ENCODE results near the gene C5orf47. TPM values are rescaled to one million over a fixed set of nuclear protein-coding genes. Genes with fewer than 3 reads are reported as not detected.

Gene C5orf47
- total RNA-seq (not detected), polyA plus RNA-seq (not detected)

- no peak within 1 kb of the TSS for H3K27ac ChIP-seq
- no peaks in the 10 kb centered on the region for H3K4me1 ChIP-seq
- TF ChIP-seq EP300 (IDR thresholded peaks at IDR 0.05) = no peak
- TF ChIP-seq POLR2AphosphoS5 (IDR thresholded peaks at IDR 0.05) = no peak
- TF ChIP-seq CTCF (IDR thresholded peaks at IDR 0.05) = no peak
- no peak for TF ChIP-seq POLR2A (IDR thresholded peaks at IDR 0.05)
- H3K9me3 ChIP-seq = no peaks in the 10 kb centered on the region
- 95 to 96% methylated on average over 51 of the region's 51 CpGs for WGBS, 2 donors
- no peaks in the 10 kb centered on the region for H3K36me3 ChIP-seq
- DNase-seq = no peak
- intact Hi-C loops (cut with DNase I) = no loop called here
- H3K27me3 ChIP-seq = no peaks in the 10 kb centered on the region
- no peak within 1 kb of the TSS for H3K4me3 ChIP-seq
Measured at GRCh38 chr5:173988554-173989431, at the start of gene C5orf47. TSS of gene C5orf47 (plus strand) at chr5:173989170. CDS start at chr5:173989264, 94 bp downstream.

GRCh38 chr5:173940269-173940668 lies 48.7 kb upstream of the C5orf47 start:
- no peak for DNase-seq
- TF ChIP-seq EP300 (IDR thresholded peaks at IDR 0.05) = no peak
- intact Hi-C loops (cut with DNase I) = no loop called here
- H3K27ac ChIP-seq = no peak overlapping the region
- H3K27me3 ChIP-seq = no peaks in the 10 kb centered on the region
- WGBS, 2 donors = 89 to 91% methylated on average over 2 of the region's 2 CpGs
- H3K4me1 ChIP-seq = peaks cover 0 to 28% (median 19%) of the 10 kb centered on the region in 4 donors
- no peak overlapping the region for H3K4me3 ChIP-seq
- no peaks in the 10 kb centered on the region for H3K9me3 ChIP-seq
- H3K36me3 ChIP-seq = peaks cover 0 to 7% (median 0%) of the 10 kb centered on the region in 4 donors

GRCh38 chr5:173941102-173941501 lies 47.9 kb upstream of the C5orf47 start:
- 91 to 97% methylated on average over 2 of the region's 2 CpGs for WGBS, 2 donors
- H3K36me3 ChIP-seq = peaks cover 0 to 16% (median 0%) of the 10 kb centered on the region in 4 donors
- TF ChIP-seq POLR2AphosphoS5 (IDR thresholded peaks at IDR 0.05) (no peak), CTCF (IDR thresholded peaks at IDR 0.05) (no peak)
- no peaks in the 10 kb centered on the region for H3K27me3 ChIP-seq
- intact Hi-C loops (cut with DNase I) = no loop called here
- no peak overlapping the region for H3K27ac ChIP-seq
- H3K4me1 ChIP-seq = peaks cover 0 to 28% (median 19%) of the 10 kb centered on the region in 4 donors
- DNase-seq = no peak
- no peak overlapping the region for H3K4me3 ChIP-seq
- H3K9me3 ChIP-seq = no peaks in the 10 kb centered on the region

GRCh38 chr5:173941758-173942401 lies 47.1 kb upstream of the C5orf47 start:
- no peak for DNase-seq
- H3K4me3 ChIP-seq = no peak overlapping the region
- 80 to 91% methylated on average over 9 of the region's 9 CpGs for WGBS, 2 donors
- H3K27ac ChIP-seq = no peak overlapping the region
- peaks cover 0 to 24% (median 0%) of the 10 kb centered on the region in 4 donors for H3K36me3 ChIP-seq
- H3K9me3 ChIP-seq = no peaks in the 10 kb centered on the region
- H3K27me3 ChIP-seq = no peaks in the 10 kb centered on the region
- H3K4me1 ChIP-seq = peaks cover 0 to 28% (median 19%) of the 10 kb centered on the region in 4 donors
- no peak for TF ChIP-seq CTCF (IDR thresholded peaks at IDR 0.05)
- no peak for TF ChIP-seq EP300 (IDR thresholded peaks at IDR 0.05)
- no peak for TF ChIP-seq POLR2A (IDR thresholded peaks at IDR 0.05)
- TF ChIP-seq POLR2AphosphoS5 (IDR thresholded peaks at IDR 0.05) = no peak
- intact Hi-C loops (cut with DNase I) = no loop called here

GRCh38 chr5:173944511-173944910 lies 44.5 kb upstream of the C5orf47 start:
- peaks cover 0 to 44% (median 0%) of the 10 kb centered on the region in 4 donors for H3K36me3 ChIP-seq
- no peak overlapping the region for H3K27ac ChIP-seq
- intact Hi-C loops (cut with DNase I) = loop anchor here (1.0 kb wide), 1 partner anchor 11 kb away; no protein-coding TSS in a partner anchor
- H3K27me3 ChIP-seq = no peaks in the 10 kb centered on the region
- no peak for TF ChIP-seq CTCF (IDR thresholded peaks at IDR 0.05)
- TF ChIP-seq EP300 (IDR thresholded peaks at IDR 0.05) = no peak
- no peak for TF ChIP-seq POLR2AphosphoS5 (IDR thresholded peaks at IDR 0.05)
- TF ChIP-seq POLR2A (IDR thresholded peaks at IDR 0.05) = no peak
- H3K9me3 ChIP-seq = no peaks in the 10 kb centered on the region
- no peak overlapping the region for H3K4me3 ChIP-seq
- H3K4me1 ChIP-seq = peaks cover 0 to 28% (median 19%) of the 10 kb centered on the region in 4 donors
- WGBS, 2 donors = 86% methylated on average over 2 of the region's 2 CpGs
- DNase-seq = no peak

Data from sigmoid colon (tissue), 7 donors.